ENCODE data around the gene ARHGAP31.

DNA sequence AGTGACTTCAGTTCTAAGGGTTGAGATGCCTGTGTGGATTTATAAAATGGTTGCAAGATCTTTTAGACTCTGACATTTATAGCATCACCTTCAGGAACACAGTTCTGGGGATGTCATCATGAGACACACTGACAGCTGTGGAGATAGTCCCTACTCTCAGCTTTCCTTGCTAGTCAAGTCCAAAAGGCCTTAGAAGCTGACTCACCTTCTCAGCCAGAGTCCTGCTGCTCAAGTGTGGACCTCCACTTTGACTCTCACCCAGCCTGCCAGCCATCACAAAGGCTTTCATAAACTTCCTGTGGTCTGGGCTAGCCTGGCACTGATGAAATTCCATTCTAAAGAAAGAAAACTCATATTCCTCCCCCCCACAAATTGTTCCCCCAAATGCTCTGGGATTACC lies 124.5 kb downstream of the ARHGAP31 start:
- TF ChIP-seq TAF1 (IDR thresholded peaks at IDR 0.05; ENCODE audit: borderline replicate concordance, insufficient read depth, low read length) (no peak), POLR2AphosphoS5 (IDR thresholded peaks at IDR 0.05; ENCODE audit: low read depth, low read length) (no peak)
- TF ChIP-seq, protein P1, sequence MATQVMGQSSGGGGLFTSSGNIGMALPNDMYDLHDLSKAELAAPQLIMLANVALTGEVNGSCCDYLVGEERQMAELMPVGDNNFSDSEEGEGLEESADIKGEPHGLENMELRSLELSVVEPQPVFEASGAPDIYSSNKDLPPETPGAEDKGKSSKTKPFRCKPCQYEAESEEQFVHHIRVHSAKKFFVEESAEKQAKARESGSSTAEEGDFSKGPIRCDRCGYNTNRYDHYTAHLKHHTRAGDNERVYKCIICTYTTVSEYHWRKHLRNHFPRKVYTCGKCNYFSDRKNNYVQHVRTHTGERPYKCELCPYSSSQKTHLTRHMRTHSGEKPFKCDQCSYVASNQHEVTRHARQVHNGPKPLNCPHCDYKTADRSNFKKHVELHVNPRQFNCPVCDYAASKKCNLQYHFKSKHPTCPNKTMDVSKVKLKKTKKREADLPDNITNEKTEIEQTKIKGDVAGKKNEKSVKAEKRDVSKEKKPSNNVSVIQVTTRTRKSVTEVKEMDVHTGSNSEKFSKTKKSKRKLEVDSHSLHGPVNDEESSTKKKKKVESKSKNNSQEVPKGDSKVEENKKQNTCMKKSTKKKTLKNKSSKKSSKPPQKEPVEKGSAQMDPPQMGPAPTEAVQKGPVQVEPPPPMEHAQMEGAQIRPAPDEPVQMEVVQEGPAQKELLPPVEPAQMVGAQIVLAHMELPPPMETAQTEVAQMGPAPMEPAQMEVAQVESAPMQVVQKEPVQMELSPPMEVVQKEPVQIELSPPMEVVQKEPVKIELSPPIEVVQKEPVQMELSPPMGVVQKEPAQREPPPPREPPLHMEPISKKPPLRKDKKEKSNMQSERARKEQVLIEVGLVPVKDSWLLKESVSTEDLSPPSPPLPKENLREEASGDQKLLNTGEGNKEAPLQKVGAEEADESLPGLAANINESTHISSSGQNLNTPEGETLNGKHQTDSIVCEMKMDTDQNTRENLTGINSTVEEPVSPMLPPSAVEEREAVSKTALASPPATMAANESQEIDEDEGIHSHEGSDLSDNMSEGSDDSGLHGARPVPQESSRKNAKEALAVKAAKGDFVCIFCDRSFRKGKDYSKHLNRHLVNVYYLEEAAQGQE (IDR thresholded peaks at IDR 0.05; ENCODE audit: insufficient read depth in 1 of 2, low read depth in 2 of 2, low read length in 2 of 2): no peak

All from PFSK-1 (cell line).